HuH-7.5 (cell line): Measurements from ENCODE around the gene ARL8B.
A peak's percentile ranks its signal among the peaks of the same experiment; 100 is the strongest.
"Not testable (repeated sequence)": the region's sequence is repeated elsewhere in the genome, so short reads cannot be mapped to it uniquely, and the experiment has no call there.

ENCODE experiments used
- DNase-seq: peaks from one replicate; pipeline ENCODE4 v3.0.0; 2011; ENCODE audit warnings: low spot score

Gene ARL8B

DNA sequence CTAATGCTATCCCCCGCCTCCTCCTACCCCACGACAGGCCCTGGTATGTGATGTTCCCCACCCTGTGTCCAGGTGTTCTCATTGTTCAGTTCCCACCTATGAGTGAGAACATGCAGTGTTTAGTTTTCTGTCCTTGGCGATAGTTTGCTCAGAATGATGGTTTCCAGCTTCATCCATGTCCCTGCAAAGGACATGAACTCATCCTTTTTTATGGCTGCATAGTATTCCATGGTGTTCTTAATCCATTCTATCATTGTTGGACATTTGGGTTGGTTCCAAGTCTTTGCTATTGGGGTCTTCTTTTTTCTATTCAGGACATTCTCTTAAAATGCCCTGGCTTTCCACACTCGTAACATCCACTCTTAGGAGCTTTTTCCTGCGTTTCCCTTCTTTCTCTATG lies 25.1 kb downstream of the ARL8B start:
- DNase-seq, result not testable (repeated sequence)

DNA sequence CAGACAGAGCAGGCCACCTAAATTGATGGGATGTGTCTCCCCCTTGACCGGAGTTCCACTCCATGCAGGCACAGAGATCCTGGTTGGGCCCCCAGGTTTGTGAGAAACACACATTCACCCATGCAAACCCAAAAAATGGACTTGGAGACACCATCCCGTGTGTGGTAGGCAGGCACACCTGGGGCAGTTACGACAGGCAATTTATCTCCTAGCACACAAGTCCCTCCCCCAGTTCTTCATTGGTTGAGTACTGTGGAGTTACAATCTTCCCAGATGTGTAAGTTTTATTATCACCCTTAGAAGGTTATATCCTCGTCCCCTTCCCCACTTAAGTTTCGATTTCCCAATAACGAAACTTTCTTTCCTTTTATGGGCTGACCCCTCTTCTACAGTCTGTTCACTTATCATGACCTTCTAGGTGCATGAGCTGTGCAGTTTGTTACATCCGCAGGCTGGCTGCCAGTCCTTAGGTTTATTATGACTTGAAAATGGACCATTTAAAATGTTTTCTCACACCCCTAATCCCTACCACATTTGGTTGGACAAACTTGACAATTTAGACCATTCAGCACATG lies 27.3 kb downstream of the ARL8B start:
- no peak for DNase-seq

DNA sequence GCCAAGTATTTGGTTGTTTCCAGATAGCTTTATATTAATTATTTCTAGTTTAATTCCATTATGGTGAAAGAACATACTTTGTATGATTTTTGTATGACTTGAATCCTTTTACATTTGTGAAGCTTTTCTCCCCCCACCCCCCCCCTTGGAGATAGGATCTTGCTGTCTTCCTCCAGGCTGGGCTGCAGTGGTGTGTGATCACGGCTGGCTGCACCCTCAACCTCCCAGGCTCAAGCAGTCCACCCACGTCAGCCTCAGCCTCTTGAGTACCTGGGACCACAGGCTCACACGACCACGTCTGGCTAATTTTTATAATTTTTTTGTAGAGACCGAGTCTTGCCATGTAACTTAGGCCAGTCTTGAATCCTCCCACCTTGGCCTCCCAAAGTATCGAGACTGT lies 29.5 kb downstream of the ARL8B start:
- DNase-seq, result no peak

DNA sequence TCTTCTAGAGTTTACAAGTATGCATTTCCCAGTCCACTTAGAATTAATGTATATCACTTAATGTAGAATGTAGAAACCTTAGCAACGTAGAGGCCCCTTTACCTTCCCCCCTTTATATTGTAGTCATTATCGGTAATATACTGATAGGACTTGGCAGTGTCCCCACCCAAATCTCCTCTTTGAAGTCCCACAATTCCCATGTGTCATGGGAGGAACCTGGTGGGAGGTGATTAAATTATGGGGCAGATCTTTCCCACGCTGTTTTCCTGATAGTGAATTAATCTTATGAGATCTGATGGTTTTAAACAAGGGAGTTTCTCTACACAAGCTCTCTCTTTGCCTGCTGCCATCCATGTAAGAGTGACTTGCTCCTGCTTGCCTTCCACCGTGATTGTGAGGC lies 31.0 kb downstream of the ARL8B start:
- no peak for DNase-seq

DNA sequence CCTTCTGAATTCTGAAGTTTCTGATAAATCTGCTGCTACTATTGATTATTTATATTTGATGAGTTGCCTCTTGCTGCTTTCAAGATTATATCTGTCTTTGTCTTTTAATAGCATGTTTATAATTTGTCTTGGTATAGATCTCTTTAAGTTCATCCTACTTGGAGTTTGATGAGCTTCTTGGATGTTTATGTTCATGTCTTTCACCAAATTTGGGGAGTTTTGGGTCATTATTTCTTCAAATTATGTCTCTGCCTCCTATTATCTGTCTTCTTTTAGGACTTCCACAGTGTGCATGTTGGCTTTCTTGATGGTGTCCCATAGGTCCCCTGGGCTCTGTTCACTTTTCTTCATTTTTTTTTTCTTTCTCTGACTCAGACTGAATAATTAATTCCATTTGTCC lies 33.1 kb downstream of the ARL8B start:
- DNase-seq, result no peak

GRCh38 chr3:5160321-5160720 lies 38.2 kb downstream of the ARL8B start:
- DNase-seq, result no peak

GRCh38 chr3:5160940-5161858 lies 39.1 kb downstream of the ARL8B start:
- DNase-seq, result no peak

DNA sequence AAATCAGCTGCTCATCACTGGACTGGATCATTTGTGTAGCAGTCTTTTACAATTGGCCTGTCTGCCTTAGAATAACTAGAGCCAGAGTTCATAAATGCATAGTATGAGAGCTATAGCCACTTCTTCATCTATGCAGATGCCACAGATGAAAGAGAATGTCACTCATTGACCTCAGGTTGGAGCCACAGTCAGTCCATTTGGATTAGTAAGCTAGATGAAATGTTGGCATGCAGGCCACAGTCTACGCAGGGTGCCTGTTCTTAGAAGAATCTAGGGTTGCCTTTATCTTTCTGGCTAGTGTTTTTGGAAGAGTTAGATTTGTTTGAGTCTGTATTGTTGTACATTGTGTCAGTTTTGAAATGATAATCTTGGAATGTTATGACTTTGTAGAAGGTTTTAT lies 40.0 kb downstream of the ARL8B start:
- no peak for DNase-seq

- no peak for DNase-seq
Measured at GRCh38 chr3:5165698-5166097, 43.6 kb downstream of the ARL8B start.

- no peak for DNase-seq
Measured at GRCh38 chr3:5166846-5167245, 44.8 kb downstream of the ARL8B start.

GRCh38 chr3:5168110-5168509 lies 46.0 kb downstream of the ARL8B start:
- no peak for DNase-seq

- no peak for DNase-seq
Measured at GRCh38 chr3:5169807-5170206, 47.7 kb downstream of the ARL8B start.

DNA sequence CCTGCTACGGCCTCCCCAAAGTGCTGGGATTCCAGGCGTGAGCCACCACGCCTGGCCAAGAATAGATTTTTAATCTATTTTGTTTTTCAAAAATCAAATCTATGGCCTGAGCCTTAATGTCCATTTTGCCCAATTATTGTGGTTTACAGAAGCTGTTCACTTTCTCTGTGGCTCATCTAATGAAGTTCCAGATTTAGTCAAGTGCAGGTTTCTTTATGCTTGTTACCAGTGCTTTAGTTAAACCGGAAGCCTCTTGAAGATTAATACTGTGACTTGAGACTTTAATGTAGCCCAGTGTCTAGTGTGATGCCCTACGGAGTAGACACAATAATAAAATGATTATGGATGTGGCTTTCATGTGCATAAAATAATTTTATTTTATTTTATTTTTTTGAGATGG lies 48.9 kb downstream of the ARL8B start:
- no peak for DNase-seq

DNA sequence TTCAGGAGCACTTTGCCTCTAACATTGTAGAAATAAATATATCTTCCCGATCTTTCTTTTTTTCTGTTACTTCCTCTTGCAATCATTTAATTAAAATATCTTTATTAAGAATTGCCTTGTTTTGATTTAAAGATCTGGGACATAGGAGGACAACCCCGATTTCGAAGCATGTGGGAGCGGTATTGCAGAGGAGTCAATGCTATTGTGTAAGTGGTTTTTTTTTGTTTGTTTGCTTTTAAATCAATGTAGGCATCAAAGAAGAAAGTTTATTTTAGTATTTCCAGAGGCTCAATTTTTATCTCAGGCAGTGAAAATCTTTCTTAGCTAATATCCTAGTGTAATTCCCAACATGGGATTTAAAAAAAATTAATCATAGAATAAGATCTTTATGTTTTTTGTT lies 49.9 kb downstream of the ARL8B start:
- DNase-seq, result no peak

GRCh38 chr3:5179036-5179435 lies 56.9 kb downstream of the ARL8B start:
- not testable (repeated sequence) for DNase-seq

GRCh38 chr3:5181469-5182141 lies 59.5 kb downstream of the ARL8B start:
- DNase-seq, result no peak

DNA sequence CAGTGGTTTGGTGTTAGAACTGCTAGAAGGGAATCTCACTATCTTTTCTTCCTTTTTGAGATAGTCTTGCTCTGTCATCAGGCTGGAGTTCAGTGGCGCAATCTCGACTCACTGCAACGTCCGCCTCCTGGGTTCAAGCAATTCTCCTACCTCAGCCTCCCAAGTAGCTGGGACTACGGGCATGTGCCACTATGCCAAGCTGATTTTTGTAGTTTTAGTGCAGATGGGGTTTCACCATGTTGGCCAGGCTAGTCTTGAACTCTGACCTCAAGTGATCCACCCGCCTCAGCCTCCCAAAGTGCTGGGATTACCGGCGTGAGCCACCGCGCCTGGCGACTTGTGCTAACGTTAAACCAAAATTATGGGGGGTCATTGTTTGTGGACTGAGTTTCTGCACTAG lies 61.6 kb downstream of the ARL8B start:
- DNase-seq, result not testable (repeated sequence)

DNA sequence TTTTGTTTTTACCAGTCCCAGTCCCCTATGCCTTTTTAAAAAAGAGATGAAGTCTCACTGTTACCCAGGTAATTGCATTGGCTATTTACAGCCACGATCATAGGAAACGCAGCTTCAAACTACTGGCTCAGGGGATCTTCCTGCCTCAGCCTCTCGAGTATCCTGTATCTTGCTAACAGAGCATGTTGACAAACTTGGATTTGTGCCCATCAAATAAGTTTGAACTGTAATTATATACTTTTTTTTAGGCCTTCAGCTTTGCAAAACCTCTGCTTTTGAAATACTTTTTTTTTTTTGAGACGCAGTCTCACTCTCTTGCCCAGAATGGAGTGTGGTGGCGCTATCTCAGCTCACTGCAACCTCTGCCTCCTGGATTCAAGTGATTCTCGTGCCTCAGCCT lies 62.4 kb downstream of the ARL8B start:
- DNase-seq, result no peak

DNA sequence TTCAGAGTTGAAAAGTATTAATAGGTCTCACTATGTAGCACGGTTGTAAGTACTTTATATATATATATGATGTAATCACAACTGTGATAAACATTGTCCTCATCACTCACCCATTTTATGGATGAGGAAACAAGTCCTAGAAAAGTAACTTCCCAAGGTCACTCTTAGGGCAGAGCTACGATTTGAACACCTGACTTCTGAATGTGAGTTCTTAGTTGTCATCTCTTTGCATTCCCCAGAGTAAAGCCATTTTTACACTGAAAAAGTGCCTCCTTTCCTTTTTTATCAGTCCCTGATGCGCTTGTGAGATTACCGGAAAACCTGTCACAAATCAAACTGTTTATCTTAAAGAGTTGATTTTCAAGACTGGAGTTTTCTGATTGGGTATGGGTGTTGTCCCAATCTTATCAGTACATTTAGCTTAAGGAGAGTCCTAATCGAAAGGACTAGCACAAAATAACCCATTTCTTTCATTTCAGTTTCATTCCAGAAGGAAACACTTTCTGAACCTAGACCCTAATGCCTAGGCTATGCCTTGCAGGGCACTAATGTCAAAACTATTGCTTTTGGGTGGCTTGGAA lies 63.1 kb downstream of the ARL8B start:
- DNase-seq, result no peak

GRCh38 chr3:5186089-5186857 lies 64.2 kb downstream of the ARL8B start:
- no peak for DNase-seq

GRCh38 chr3:5186858-5187155 lies 64.7 kb downstream of the ARL8B start:
- DNase-seq, result peak; percentile 43
